GM18951 (cell line): ENCODE results near the gene STK11IP.

Experiments
- POLR2A ChIP-seq: IDR thresholded peaks from 4 replicates; pipeline ENCODE4 v1.6.1; 2011; ENCODE audit warnings: mild to moderate bottlenecking; ENCODE audit not compliant: insufficient read length, insufficient read depth; ENCODE audit errors: extremely low read depth
- in situ Hi-C: fragments of 300-500 bp; cut with MboI; formaldehyde crosslinking; loops from one replicate; pipeline ENCODE4 v1.12.0; 2022; ENCODE audit warnings: low sequenced_read_pairs, mixed read lengths, inconsistent platforms; ENCODE audit not compliant: unreplicated experiment

Gene STK11IP

GRCh38 chr2:219557791-219558785, 39.6 kb upstream of the STK11IP start:
- TF ChIP-seq POLR2A, result no peak

GRCh38 chr2:219559156-219559915, 38.3 kb upstream of the STK11IP start:
- TF ChIP-seq POLR2A, result no peak
- in situ Hi-C loops, result no loop called here

More at GRCh38 chr2:219557791-219558785, 39.6 kb upstream of the STK11IP start:
- in situ Hi-C loops, result no loop called here

DNA sequence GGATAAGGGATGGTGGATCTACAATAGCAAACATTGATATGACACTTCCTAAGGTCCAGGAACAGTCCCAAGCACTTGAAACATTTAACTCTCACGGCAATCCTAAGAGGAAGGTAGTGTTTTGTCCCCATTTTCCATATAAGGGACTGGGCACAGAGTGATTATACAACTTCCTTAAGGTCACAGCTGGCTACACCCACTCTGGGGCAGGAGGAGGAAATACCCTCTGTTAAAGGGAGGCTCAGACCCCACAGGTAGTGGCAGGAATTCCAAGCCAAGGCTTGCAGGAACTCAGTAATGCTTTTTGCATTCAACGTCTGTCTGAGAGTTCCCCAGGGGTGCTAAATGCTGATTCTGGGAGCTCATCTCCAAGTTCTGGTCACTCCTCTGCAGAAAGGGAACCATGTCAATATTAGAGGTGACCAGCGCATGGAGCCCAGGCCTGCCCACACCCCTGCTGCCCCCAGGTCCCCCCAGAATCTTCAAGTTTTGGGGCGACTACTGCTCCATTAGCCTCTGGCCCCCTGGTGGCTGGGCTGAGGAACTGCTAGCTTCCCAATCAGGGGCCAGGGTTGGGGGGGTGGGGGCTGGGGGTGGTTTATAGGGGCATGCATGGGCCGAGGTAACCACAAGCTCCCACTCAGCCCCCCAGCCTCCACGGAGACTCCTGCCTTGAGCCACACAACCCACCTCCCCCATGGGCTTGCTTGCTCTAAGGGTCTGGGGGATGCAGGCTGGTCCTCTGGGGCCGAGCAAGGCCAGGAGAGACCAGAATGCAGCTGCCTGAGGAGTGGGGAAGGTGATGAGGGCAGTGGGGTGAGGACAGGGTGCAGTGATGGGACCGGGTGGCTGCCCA, 37.4 kb upstream of the STK11IP start:
- in situ Hi-C loops, result no loop called here
- no peak for TF ChIP-seq POLR2A

- in situ Hi-C loops, result no loop called here
- no peak for TF ChIP-seq POLR2A
Observed at GRCh38 chr2:219560893-219561178, 36.8 kb upstream of the STK11IP start.

GRCh38 chr2:219561179-219562048, 36.2 kb upstream of the STK11IP start:
- no peak for TF ChIP-seq POLR2A
- in situ Hi-C loops, result no loop called here

DNA sequence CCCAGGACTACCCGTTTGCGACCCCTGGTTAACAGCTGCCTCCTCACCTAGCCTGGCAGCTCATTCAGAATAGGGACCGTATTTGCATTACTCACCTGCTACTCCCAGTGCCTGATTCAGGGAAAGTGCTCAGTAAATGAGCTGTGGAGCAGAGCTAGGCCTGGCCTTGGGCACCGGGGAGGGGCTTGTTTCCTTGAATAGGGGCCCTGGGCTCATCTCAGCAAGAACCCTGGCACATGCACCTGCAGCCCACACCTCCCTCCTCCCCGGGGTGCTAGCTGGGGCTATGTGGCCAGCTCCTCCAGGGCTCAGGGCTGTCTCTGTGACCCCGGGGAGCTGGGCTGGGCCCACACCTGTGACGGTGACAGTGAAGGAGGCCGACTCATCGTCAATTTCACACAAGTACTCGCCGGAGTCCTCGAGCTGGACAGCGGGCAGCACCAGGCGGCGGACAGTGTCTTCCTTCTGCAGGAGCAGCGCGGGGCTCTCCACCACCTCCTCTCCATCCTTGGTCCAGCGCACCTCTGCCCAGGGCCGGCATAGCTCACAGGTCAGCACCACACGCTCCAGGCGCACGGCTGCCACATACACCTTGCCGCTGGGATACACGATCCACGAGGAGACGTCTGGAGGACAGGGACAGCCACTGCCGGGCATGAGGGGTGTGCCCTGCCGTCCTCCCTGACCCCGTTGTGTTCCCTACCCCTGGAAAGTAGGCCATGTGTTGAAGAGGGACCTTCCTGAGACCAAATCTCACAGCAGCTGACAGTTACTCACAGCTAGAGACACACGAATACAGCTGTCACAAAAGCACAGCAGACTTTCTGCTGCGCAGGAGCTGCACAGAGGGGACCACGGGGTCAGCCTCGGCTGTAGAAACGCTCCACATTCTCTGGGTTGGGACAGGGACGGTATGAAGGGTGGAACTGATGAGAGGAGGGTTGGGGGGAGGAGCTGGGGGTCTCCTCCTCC, 35.3 kb upstream of the STK11IP start:
- TF ChIP-seq POLR2A, result no peak
- in situ Hi-C loops, result no loop called here

DNA sequence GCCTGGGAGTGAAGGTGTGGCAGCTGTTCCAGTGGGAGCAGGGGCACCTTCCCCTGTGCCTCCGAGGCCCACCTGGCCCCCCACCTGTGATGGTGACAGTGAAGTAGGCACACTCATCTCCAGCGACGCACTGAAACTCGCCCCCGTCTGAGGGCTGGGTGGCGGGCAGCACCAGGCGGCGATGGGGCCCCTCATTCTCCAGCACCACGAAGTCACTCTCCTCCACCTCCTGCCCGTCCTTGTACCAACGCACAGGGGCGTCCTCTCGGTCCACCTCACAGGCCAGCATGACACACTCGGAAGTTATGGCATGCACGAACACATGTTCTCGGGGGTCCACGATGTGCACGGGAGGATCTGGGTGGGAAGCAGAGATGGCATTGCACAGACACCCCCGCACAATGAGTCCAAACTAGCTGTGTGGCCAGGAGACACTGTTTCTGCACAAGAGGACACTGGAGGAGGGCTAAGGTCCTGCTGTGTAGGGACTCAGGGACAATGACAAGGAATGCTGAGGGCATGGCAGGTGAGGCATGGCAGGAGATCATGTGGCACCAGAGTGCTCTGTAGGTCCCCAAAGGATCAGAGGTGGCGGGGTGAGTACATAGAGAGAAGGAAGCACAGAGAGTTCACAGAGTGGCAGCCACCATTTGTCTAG, 34.3 kb upstream of the STK11IP start:
- in situ Hi-C loops, result no loop called here
- no peak for TF ChIP-seq POLR2A

GRCh38 chr2:219565130-219566080, 32.3 kb upstream of the STK11IP start:
- TF ChIP-seq POLR2A, result no peak
- in situ Hi-C loops, result no loop called here

DNA sequence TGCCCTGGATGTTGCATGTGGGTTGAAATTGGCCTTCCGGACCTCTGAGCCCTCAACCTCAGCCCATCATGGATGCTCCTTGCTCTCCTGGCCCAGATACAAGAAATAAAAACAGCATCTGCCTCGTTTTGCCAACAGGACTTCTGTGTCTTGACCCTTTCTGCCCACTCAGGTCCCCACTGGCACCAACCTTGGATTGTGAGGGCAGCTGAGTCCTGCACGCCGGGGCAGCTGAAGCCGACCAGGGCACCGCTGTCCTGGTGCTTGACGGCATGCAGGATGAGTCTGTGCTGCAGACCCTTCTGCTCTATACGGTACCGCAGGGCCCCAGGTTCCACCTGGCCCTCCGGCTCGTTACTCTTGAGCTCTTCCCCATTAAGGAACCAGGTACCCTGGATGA, 31.0 kb upstream of the STK11IP start:
- in situ Hi-C loops, result no loop called here
- no peak for TF ChIP-seq POLR2A

- in situ Hi-C loops, result no loop called here
- no peak for TF ChIP-seq POLR2A
Observed at GRCh38 chr2:219567131-219567530, 30.5 kb upstream of the STK11IP start.

DNA sequence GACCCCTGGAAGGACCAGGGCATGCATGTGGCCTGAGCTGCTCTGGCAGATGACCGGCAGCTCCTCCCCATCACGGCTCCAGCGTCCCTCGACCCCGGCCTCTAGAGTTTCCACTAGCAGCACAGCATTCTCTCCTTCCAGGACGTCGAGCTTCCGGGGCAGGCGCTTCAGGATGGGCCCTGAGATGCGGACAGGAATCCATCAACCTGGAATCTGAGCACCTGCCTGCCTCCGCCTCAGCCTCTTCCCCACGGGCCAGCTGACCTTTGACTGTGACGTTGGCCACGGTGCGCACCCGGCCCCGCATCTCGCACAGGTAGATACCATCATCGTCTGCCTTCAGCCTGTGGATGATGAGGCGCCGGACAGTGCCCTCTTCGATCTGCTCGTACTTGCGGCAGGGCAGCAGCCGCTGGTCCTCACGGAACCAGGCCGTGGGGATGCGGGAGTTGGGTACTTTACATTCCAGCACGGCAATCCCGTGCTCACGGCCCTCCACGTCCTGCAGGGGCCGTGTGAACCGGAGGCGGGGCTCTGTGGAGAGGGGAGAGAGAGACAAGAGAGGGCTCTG, 29.8 kb upstream of the STK11IP start:
- TF ChIP-seq POLR2A, result no peak
- in situ Hi-C loops, result no loop called here
